NCI-H748 (cell line): ENCODE measurements around the gene C13orf42.

Source experiments
- DNase-seq: peaks from one replicate; lab custom pipeline; 2025; ENCODE audit not compliant: unreplicated experiment; lab: John Stamatoyannopoulos, UW

Gene C13orf42

DNA sequence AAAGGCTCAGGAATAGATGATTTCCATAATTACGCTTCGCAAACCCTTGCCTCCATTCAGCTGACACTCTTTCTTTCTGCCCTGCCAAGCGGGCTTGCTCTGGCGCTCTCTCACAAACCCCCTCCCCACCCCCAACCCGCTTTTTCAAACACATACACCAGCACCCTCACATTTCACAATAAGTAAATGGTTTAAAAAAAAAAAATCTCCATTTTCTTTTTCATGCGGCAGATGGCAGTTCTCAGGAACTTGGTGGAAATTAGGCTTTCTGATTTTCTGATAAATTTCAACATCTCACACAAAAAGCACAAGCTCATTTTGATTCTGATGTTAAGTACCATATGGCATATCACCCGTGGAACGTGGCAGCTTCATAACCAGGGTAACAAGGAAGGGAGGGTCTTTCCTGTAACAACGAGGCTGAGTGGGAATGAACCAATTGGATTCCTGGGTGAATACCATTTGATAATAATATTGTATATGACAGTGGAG, 43.8 kb downstream of the C13orf42 start:
- peak; percentile 49 for DNase-seq

GRCh38 chr13:51066091-51066831, 44.8 kb downstream of the C13orf42 start:
- peak; percentile 13 for DNase-seq

DNA sequence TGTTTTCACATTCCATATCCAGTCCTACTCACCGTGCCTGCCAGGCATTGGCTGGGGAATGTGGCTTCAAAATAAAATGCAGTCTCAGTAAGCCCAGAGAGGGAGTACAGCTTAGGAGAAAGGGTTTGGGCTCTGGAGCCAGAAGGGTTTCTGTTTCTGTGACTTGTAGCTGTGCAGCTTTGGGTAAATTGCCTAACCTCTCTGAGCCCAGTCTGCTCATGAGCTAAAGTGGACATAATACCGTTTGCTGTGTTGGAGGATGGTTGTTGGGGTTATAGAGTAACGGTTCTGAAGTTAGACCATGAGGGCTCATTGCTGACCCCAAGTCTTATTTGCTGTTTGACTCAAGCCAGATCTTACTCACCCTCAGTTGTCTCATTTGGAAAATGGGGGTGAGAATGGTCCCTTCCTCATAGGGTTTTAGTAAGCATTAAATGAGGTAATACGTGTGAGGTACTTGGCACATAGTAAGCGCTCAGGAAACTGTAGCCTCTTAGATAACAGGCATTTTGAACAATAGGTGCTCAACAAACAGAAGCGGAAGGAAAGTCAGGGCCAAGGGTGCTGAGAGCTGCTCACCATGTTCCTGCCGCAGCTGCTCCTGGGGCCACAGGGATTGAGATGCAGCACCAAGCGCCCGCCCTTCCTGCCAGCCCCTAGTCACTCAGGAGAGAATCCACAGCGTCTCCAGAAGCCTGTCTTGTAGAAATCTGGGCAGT, 45.5 kb downstream of the C13orf42 start:
- no peak for DNase-seq

- DNase-seq: no peak
Observed at GRCh38 chr13:51064753-51065152, 46.3 kb downstream of the C13orf42 start.

DNA sequence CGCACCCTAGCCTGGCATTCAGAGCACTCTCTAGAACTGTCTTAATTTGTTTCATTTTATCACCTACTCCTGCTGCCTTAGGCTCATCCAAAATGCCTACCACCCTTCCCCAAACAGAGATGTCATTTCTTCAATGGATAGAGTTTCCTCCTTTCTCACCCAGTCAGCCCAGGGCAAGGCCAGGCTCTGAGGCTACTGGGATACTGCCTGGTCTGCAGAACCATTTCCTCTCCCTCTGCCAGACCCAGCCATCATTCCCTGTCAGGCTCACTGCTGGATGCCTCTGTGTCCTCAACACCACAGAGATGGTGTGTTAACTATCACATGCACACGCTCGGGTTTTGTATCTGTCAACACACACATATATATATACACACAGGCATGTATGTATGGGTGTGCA, 47.2 kb downstream of the C13orf42 start:
- DNase-seq: no peak

DNA sequence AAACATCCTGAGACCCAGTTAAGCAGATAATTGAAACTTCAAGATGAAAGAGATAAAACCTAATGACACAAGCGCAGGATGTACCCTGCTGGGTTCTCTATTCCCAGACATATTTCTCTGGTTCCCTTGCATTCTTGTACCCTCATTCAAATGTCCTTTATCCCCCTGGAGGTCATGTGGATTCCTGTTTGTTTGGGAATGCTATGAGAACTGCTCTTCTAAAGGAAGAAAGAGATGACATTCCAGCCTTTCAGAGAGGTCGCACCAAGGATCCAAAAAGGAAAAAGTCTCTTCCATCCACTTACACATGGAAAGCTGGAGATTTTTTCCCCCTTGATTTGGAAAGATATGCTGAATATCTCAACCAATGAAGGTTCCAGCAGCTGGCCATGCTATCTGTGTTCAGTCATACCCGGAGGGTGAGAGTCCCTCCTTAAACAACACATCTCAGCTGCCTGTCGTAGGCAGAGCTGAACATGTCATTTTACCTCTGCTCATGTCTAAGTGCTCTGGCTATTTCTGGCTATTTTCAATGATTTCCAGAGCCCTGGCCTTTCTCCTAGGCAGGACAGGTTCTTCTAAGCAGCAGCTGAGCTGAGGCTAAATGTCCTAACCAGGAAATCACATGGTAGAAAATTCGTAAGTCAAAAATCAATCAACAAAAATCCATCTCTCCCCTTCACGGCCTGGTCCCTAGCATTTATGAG, 52.5 kb downstream of the C13orf42 start:
- DNase-seq: peak; percentile 23

DNA sequence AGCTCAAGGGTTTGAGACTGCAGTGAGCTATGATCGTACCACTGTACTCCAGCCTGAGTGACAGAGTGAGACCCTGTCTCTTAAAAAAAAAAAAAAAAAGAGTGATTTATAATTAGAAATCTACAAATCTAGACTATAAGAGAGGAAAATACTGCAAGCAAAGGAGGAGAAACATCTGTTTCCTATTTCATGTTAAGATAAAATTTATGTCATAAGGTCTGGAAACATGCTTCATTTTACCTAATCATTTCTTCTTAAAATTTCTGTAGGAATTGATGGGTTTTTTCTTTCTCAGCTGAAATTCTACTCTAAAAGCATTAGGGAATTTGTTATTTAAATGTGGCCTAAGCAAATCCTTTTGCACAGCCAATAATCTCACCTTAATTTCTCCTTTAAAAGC, 53.2 kb downstream of the C13orf42 start:
- no peak for DNase-seq

DNA sequence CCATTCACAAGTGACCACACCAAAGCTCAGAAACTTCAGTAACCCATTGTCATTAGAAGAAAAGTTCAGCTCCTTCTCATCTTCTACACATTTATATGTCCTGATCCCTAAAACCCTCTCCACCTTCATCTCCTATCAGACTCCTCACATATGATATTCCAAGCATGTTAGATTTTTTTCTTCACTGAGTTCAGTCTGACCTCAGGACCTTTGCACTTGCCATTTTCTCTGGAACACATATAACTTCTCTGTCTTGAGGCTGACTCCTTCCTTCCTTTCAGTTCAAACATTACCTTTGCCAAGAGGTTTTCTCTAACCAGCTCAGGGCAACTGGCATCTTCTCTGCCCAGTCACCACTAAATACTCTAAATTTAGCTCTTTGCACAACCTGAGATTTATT, 54.1 kb downstream of the C13orf42 start:
- no peak for DNase-seq

DNA sequence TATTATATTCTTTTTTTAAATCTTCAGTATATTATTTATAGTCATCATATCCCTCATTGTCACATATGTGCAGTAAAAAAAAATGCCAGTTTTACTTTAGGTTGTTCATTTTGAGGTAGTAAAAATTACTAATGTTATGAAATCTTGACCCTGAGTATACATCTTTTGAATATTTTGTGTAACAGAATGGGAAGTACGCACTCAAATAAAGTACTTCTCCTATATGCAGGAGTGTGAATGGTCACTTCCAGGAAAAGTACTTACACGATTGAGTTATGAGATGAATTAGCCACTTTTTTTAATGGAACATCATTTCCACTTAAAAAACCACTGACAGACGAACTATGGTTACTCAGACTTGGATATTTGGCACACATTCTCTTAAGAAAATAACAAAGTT, 58.5 kb downstream of the C13orf42 start:
- no peak for DNase-seq

GRCh38 chr13:51050021-51050830, 60.8 kb downstream of the C13orf42 start:
- no peak for DNase-seq

DNA sequence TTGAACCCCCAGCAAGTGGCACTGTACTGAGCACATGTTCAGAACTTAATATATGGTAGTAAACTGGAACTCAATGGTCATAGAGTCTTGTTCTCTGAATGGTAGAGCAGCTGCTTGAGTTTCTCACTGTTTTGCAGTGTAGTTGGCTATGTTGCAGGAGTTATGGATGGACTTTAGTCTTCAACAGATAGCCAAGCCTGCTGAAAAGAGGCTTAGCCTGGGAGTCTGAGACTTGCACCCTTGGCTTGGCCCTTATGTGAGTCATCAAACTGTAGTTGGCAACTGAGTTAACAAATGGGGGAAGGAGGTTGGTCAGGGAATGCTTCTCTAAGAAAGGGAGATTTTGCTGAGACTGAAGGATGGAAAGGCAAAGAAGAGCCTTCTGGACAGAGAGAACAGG, 62.5 kb downstream of the C13orf42 start:
- no peak for DNase-seq

DNA sequence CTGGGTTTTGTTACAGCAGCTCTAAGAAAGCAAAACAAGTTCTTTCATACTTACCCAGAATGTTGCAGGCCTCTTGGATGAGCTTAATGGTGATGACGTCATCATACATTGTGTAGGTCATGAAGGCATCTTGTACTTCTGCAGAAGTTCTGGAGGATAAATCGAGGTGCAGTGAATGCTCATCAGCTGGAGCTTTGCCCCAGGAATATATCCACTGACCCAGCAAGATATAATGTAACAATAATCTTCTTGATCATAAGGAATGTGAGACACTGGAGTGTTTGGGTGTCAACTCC, 63.0 kb downstream of the C13orf42 start:
- no peak for DNase-seq

- no peak for DNase-seq
Observed at GRCh38 chr13:51047434-51048165, 63.5 kb downstream of the C13orf42 start.

DNA sequence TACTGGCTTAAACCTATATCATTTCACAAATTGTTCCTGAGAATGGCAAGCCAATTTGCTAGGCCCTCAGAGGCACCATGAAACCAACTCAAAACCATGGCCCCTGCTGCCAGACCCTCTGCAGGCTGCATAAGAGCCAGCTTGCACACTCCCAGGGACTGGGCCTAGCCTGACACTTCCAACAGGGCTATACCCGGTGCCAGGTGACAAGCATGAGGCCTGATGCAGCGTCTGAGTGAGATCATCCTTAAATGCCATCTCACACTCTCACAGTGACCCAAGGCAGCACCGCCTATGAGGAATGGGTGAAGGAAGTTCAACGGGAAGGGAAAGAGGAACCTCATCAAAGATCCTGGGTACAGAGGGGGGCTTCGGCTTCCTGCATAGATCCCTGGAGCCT, 65.6 kb downstream of the C13orf42 start:
- no peak for DNase-seq

- peak; percentile 65 for DNase-seq
Observed at GRCh38 chr13:51044023-51044665, 66.9 kb downstream of the C13orf42 start.

DNA sequence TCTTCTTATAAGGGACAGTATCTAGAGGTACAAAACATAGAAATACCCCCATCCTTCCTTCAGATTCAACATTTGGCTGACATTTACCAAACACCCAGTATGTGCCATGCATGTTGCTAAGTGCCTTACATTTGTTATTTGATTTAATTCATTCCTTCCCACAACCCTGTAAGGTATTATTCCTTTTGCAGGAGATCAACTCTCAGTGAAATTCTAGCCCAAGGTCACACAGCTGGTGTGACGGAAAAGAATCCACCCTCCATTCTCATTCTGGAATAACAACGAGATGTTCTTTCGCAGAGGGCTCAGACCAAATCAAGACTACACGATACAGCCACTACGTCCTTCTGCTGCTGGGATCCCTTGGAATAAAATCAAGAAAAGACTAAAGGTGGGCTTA, 67.8 kb downstream of the C13orf42 start:
- peak; percentile 17 for DNase-seq

DNA sequence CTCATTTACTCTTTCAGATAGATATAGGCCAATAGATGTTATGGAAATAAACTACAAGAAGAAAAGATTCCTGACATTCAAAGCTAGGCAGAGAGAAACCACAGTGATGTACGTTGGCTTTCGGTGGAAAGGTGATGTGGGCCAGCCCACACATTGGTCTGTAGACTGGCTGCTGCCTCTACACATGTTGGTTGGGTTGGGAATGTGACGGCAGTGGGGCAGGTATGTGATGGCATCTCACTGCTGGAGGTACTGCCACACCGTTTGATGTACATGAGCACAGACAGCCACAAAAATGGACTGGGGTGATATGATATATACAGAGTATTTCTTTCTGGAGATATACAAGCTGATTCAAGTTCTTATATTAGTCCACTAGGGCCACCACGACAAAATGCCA, 69.4 kb downstream of the C13orf42 start:
- DNase-seq: no peak

DNA sequence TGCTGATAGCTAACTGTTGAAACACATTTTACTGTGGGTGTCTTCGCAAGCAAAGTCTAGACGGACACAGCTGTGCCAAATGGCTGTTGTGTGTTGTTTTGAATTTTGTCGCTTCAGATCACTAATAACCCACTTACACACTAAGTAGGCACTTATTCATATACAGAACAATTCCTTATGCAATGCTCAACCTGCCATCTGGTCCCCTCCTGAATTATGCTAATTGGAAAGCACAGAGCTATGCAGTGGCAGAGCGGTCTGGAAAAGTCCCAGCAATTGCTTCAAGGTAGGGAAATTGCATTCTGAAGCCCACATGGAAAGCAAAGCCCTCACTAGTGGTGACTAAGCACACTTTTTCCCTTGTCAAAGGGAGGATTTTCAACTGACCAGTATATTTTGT, 69.9 kb downstream of the C13orf42 start:
- DNase-seq: peak; percentile 71

- DNase-seq: no peak
Observed at GRCh38 chr13:51040431-51040830, 70.6 kb downstream of the C13orf42 start.

DNA sequence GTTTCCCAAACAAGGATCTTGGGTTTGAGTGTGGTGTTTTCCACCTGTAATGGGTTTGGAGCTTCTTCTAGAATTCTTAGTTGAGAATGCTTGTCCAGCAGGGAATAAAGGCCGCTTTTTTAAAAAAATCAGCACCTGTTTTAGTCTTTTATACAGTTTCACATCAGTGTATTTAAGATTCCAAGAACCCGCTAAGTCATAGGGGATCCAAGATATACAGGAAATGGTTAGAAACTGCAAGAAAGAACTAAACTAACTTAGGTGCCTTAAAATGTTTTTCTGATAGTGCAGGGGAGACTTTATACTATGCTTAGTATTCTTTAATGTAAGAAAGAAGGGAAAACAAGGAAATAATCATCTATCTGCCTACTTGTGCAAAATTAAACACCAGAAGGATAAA, 74.7 kb downstream of the C13orf42 start:
- peak; percentile 41 for DNase-seq
